22Rv1 (cell line): ENCODE data around the gene TEX35.

Experiments used
- CTCF ChIP-seq: fragments of 450-650 bp; IDR thresholded peaks from 2 replicates; pipeline ENCODE4 v1.5.1; 2017; ENCODE audit warnings: mild to moderate bottlenecking
- ZFX ChIP-seq: fragments of 450-650 bp; IDR thresholded peaks from 2 replicates; pipeline ENCODE4 v1.6.1; 2017; ENCODE audit warnings: antibody characterized with exemption, borderline replicate concordance

GRCh38 chr1:178504286-178504685 lies 8.6 kb upstream of the TEX35 start:
- TF ChIP-seq CTCF (no peak), ZFX (no peak)
